Neural cell (in vitro differentiated cells): ENCODE results near the gene STAP2.

Experiments
- EP300 ChIP-seq: fragments of 450-650 bp; conservative IDR thresholded peaks from 2 replicates; pipeline ENCODE4 v1.6.1; 2014; ENCODE audit warnings: antibody characterized with exemption, mild to moderate bottlenecking, moderate library complexity; ENCODE audit not compliant: poor library complexity, severe bottlenecking
- TAF1 ChIP-seq: IDR thresholded peaks from 2 replicates; pipeline ENCODE4 v1.6.1; 2012; ENCODE audit warnings: low read depth

GRCh38 chr19:4386041-4386782, 47.6 kb upstream of the STAP2 start:
- TF ChIP-seq TAF1: no peak
- TF ChIP-seq EP300: no peak
